Measurements from ENCODE around the gene PATL2. TPM values are rescaled to one million over a fixed set of nuclear protein-coding genes. Genes with fewer than 3 reads are reported as not detected.
"Not testable (repeated sequence)": the region's sequence is repeated elsewhere in the genome, so short reads cannot be mapped to it uniquely, and the experiment has no call there.

PATL2 gene
- total RNA-seq, 1 donor = 19.2 TPM

GRCh38 chr15:44657378-44657777, 53.7 kb downstream of the PATL2 start:
- H3K27me3 ChIP-seq (ENCODE audit: insufficient read depth, low read length) = no peaks in the 10 kb centered on the region
- H3K4me3 ChIP-seq (ENCODE audit: low read length) = no peak overlapping the region
- peaks cover 10% of the 10 kb centered on the region for H3K4me1 ChIP-seq (ENCODE audit: insufficient read depth, low read length)
- H3K9me3 ChIP-seq (ENCODE audit: low read depth, low read length) = no peaks in the 10 kb centered on the region

- no peaks in the 10 kb centered on the region for H3K27me3 ChIP-seq (ENCODE audit: insufficient read depth, low read length)
- no peaks in the 10 kb centered on the region for H3K9me3 ChIP-seq (ENCODE audit: low read depth, low read length)
- peaks cover 5% of the 10 kb centered on the region for H3K4me1 ChIP-seq (ENCODE audit: insufficient read depth, low read length)
- H3K4me3 ChIP-seq (ENCODE audit: low read length) = no peak overlapping the region
Observed at GRCh38 chr15:44656913-44657312, 54.2 kb downstream of the PATL2 start.

- Histone ChIP-seq H3K4me3 (ENCODE audit: low read length) (no peak overlapping the region), H3K9me3 (ENCODE audit: low read depth, low read length) (no peaks in the 10 kb centered on the region), H3K4me1 (ENCODE audit: insufficient read depth, low read length) (peaks cover 3% of the 10 kb centered on the region), H3K27me3 (ENCODE audit: insufficient read depth, low read length) (no peaks in the 10 kb centered on the region)
Observed at GRCh38 chr15:44656298-44656697, 54.8 kb downstream of the PATL2 start.

GRCh38 chr15:44654858-44655257, 56.3 kb downstream of the PATL2 start:
- no peaks in the 10 kb centered on the region for H3K27me3 ChIP-seq (ENCODE audit: insufficient read depth, low read length)
- no peak overlapping the region for H3K4me3 ChIP-seq (ENCODE audit: low read length)
- H3K4me1 ChIP-seq (ENCODE audit: insufficient read depth, low read length) = no peaks in the 10 kb centered on the region
- no peaks in the 10 kb centered on the region for H3K9me3 ChIP-seq (ENCODE audit: low read depth, low read length)

DNA sequence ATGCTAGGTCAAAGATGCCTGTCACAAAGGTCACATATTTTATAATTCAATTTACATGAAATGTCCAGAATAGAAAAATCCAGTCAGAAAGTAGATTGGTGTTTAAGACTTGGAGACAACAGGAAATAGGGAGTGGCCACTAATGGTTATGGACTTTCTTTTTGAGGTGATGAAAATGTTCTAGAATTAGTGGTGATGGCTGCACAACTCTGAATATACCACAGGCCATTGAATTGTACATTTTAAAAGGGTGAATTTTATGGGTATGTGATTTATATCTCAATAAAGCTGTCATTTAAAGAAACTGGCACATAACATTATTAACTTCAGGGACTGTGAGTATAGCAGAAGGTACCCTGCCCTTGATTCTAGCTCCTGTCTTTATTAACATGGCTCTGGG, 63.5 kb downstream of the PATL2 start:
- no peak overlapping the region for H3K4me3 ChIP-seq (ENCODE audit: low read length)

GRCh38 chr15:44647036-44647435, 64.1 kb downstream of the PATL2 start:
- no peaks in the 10 kb centered on the region for H3K9me3 ChIP-seq (ENCODE audit: low read depth, low read length)
- no peaks in the 10 kb centered on the region for H3K4me1 ChIP-seq (ENCODE audit: insufficient read depth, low read length)
- H3K27me3 ChIP-seq (ENCODE audit: insufficient read depth, low read length) = no peaks in the 10 kb centered on the region
- H3K4me3 ChIP-seq (ENCODE audit: low read length) = no peak overlapping the region

More for the DNA sequence above, 63.5 kb downstream of the PATL2 start:
- no peaks in the 10 kb centered on the region for H3K4me1 ChIP-seq (ENCODE audit: insufficient read depth, low read length)
- H3K9me3 ChIP-seq (ENCODE audit: low read depth, low read length) = no peaks in the 10 kb centered on the region
- H3K27me3 ChIP-seq (ENCODE audit: insufficient read depth, low read length) = no peaks in the 10 kb centered on the region

- no peak overlapping the region for H3K4me3 ChIP-seq (ENCODE audit: low read length)
- H3K4me1 ChIP-seq (ENCODE audit: insufficient read depth, low read length) = no peaks in the 10 kb centered on the region
Observed at GRCh38 chr15:44646460-44646859, 64.7 kb downstream of the PATL2 start.

GRCh38 chr15:44641651-44642050, 69.5 kb downstream of the PATL2 start:
- H3K9me3 ChIP-seq (ENCODE audit: low read depth, low read length) = no peaks in the 10 kb centered on the region
- H3K4me1 ChIP-seq (ENCODE audit: insufficient read depth, low read length) = no peaks in the 10 kb centered on the region
- no peak overlapping the region for H3K4me3 ChIP-seq (ENCODE audit: low read length)
- H3K27me3 ChIP-seq (ENCODE audit: insufficient read depth, low read length) = no peaks in the 10 kb centered on the region

More at GRCh38 chr15:44646460-44646859, 64.7 kb downstream of the PATL2 start:
- H3K9me3 ChIP-seq (ENCODE audit: low read depth, low read length) = no peaks in the 10 kb centered on the region
- H3K27me3 ChIP-seq (ENCODE audit: insufficient read depth, low read length) = no peaks in the 10 kb centered on the region

DNA sequence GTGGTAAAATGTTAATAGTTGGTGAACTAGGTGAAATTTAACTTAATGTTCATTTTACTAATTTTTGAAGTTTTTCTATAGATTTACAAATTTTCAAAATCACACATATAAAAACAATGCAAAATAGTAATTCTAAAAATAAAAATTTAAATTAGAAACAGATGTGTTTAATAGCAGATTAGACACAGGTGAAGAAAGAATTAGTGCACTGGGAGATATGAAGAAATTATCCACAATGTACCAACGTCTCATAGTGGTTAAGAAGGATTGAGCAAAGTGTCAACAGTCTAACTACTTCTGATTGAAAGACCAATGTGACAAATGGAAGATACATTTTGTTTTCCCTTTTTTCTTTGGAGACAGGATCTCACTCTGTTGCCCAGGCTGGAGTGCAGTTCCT, 74.1 kb downstream of the PATL2 start:
- no peak overlapping the region for H3K4me3 ChIP-seq (ENCODE audit: low read length)
- H3K4me1 ChIP-seq (ENCODE audit: insufficient read depth, low read length) = peaks cover 3% of the 10 kb centered on the region
- H3K27me3 ChIP-seq (ENCODE audit: insufficient read depth, low read length) = no peaks in the 10 kb centered on the region
- no peaks in the 10 kb centered on the region for H3K9me3 ChIP-seq (ENCODE audit: low read depth, low read length)

DNA sequence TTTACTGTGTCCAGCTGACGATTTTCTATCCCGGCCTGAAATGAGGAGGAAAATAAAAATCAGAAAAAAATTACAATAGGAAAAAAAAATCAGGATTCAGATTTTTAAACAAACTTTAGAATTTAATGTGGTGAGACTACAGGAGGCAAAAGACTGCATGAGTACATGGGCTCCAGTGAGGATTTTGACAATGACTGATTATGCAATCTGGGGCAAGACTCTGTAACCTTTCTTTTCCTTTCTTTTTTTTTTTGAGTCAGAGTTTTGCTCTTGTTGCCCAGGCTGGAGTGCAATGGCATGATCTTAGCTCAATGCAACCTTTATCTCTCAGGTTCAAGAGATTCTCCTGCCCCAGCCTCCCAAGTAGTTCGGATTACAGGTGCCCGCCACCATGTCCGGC, 77.5 kb downstream of the PATL2 start:
- no peaks in the 10 kb centered on the region for H3K9me3 ChIP-seq (ENCODE audit: low read depth, low read length)
- H3K4me3 ChIP-seq (ENCODE audit: low read length) = no peak overlapping the region
- H3K27me3 ChIP-seq (ENCODE audit: insufficient read depth, low read length) = no peaks in the 10 kb centered on the region
- H3K4me1 ChIP-seq (ENCODE audit: insufficient read depth, low read length) = peaks cover 3% of the 10 kb centered on the region

DNA sequence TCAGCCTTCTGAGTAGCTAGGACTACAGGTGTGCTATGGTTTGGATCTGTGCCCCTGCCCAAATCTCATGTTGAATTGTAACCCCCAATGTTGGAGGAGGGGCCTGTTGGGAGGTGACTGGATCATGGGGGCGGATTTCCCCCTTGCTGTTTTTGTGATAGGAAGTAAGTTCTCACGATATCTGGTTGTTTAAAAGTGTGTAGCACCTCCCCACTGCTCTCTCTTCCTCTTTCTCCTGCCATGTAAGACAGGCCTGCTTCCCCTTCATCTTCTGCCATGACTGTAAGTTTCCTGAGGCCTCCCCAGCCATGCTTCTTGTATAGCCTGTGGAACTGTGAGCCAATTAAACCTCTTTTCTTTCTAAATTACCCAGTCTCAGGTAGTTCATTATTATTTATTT, 85.8 kb downstream of the PATL2 start:
- H3K9me3 ChIP-seq (ENCODE audit: low read depth, low read length); H3K4me1 ChIP-seq (ENCODE audit: insufficient read depth, low read length); H3K27me3 ChIP-seq (ENCODE audit: insufficient read depth, low read length); H3K4me3 ChIP-seq (ENCODE audit: low read length): not testable (repeated sequence)

GRCh38 chr15:44623178-44623577, 87.9 kb downstream of the PATL2 start:
- H3K4me3 ChIP-seq (ENCODE audit: low read length) = no peak overlapping the region

DNA sequence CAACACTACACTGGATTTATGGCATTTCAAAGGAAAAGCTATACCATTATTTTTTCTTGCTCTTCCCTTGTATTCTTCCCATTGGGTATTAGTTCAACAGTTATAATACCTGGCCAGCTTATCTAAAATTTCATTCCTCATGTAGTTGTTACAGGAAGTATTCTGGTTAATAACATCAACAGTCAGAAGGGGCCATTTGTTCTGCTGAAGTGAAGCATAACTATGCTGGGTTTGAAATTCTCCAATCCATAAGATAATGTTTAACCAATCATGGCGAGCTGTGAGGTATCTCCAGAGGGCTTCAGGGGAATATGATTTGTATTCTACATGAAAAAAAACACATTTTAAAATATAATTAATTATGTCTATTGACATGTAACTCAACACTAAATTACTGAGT, 91.0 kb downstream of the PATL2 start:
- Histone ChIP-seq H3K9me3 (ENCODE audit: low read depth, low read length) (no peaks in the 10 kb centered on the region), H3K4me3 (ENCODE audit: low read length) (no peak overlapping the region), H3K4me1 (ENCODE audit: insufficient read depth, low read length) (no peaks in the 10 kb centered on the region), H3K27me3 (ENCODE audit: insufficient read depth, low read length) (no peaks in the 10 kb centered on the region)

More at GRCh38 chr15:44623178-44623577, 87.9 kb downstream of the PATL2 start:
- Histone ChIP-seq H3K9me3 (ENCODE audit: low read depth, low read length) (no peaks in the 10 kb centered on the region), H3K27me3 (ENCODE audit: insufficient read depth, low read length) (no peaks in the 10 kb centered on the region), H3K4me1 (ENCODE audit: insufficient read depth, low read length) (no peaks in the 10 kb centered on the region)

DNA sequence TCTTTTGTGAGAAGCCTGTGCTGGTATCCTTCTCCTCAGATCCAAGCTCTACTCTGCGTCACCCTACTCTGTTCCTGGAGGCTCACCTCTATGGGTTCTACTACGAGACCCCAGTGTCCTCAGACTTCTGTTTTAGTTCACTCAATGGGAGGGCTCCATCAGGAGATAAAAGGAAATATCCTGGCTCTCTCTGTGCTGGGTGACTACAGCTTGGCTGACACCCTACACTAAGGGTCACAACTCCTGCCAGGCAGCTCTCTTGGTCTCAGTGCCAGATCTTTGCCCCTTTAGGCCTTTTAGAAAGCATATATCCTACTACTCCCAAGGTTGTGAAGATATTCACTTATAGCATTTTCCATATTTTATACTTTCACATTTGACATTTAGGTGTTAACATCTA, 94.1 kb downstream of the PATL2 start:
- Histone ChIP-seq H3K4me3 (ENCODE audit: low read length) (no peak overlapping the region), H3K27me3 (ENCODE audit: insufficient read depth, low read length) (no peaks in the 10 kb centered on the region), H3K9me3 (ENCODE audit: low read depth, low read length) (no peaks in the 10 kb centered on the region), H3K4me1 (ENCODE audit: insufficient read depth, low read length) (no peaks in the 10 kb centered on the region)
